ENCODE measurements around the gene IKZF1.

DNA sequence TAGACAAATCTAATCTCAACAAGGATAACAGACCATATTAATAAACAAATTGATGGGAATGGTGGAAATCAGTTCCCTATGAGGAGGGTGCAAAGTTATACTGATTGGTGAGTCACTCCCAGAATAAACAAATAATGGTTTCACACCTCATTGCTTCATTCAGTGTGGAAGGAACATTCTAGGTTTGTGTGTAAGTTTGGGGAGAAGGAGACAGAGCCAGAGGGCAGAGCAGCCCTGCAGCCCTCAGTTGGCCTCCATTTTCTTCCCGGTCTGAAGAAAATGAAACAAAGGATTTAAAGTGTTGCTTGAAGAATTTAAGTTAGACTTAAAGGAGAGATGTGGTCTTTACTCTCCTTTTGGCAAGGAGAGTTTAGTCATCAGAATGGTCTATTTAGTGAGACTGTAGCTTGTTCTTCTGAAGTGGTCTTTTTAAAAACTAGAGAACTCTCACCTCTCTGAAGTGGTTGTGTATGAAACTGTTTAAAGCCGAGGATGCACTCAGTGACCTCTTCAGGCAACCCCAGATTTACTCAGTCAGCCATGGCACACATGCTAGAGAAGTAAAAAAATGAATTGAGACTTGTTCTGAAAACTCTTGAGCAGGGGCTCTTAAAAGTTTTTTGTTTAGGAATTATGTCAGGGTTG is 27.2 kb downstream of the IKZF1 start:
- TF ChIP-seq POLR2AphosphoS5 (IDR thresholded peaks at IDR 0.05; ENCODE audit: borderline replicate concordance, low read depth, low read length) (no peak), FOXP2 (optimal IDR thresholded peaks at IDR 0.05; ENCODE audit: control extremely low read depth, extremely low read length, insufficient read depth) (no peak), EZH2 (IDR thresholded peaks at IDR 0.05) (no peak)
